MM.1S (cell line): ENCODE results near the gene CD4.

Experiments used
- DNase-seq: peaks from one replicate; pipeline ENCODE4 v3.0.0-alpha.2; 2015
- H2AFZ ChIP-seq: fragments of 300-600 bp; sonication (generic); 2 replicates; pipeline ENCODE4 v1.6.0; 2016; ENCODE audit warnings: antibody characterized with exemption, low read length
- H3F3A ChIP-seq: fragments of 300-600 bp; sonication (generic); 2 replicates; pipeline ENCODE4 v1.6.1; 2016; ENCODE audit warnings: mild to moderate bottlenecking, antibody characterized with exemption, low read length, moderate library complexity, mixed read lengths; ENCODE audit not compliant: insufficient read depth
- H3K27ac ChIP-seq: fragments of 300-600 bp; sonication (generic); 2 replicates; pipeline ENCODE4 v1.5.1; 2016; ENCODE audit warnings: mild to moderate bottlenecking, low read length
- H3K27me3 ChIP-seq: fragments of 300-600 bp; sonication (generic); replicated peaks from 2 replicates; pipeline ENCODE4 v1.6.0; 2016; ENCODE audit warnings: low read length; ENCODE audit not compliant: insufficient read depth
- H3K36me3 ChIP-seq: fragments of 300-600 bp; sonication (generic); replicated peaks from 2 replicates; pipeline ENCODE4 v1.6.1; 2016; ENCODE audit warnings: mild to moderate bottlenecking, low read length, mixed read lengths; ENCODE audit not compliant: insufficient read depth
- H3K4me1 ChIP-seq: fragments of 300-600 bp; sonication (generic); 2 replicates; pipeline ENCODE4 v1.6.1; 2016; ENCODE audit warnings: low read length, mixed read lengths
- H3K4me2 ChIP-seq: fragments of 300-600 bp; sonication (generic); 2 replicates; pipeline ENCODE4 v1.6.0; 2016; ENCODE audit warnings: low read depth, low read length
- H3K4me3 ChIP-seq: fragments of 300-600 bp; sonication (generic); 2 replicates; pipeline ENCODE4 v1.5.1; 2016; ENCODE audit warnings: low read length, mixed read lengths
- H3K79me2 ChIP-seq: fragments of 300-600 bp; sonication (generic); 2 replicates; pipeline ENCODE4 v1.6.1; 2016; ENCODE audit warnings: mixed run types, low read length, mixed read lengths
- H3K9ac ChIP-seq: fragments of 300-600 bp; sonication (generic); 2 replicates; pipeline ENCODE4 v1.6.1; 2016; ENCODE audit warnings: low read length, mixed read lengths
- H3K9me2 ChIP-seq: fragments of 300-600 bp; sonication (generic); replicated peaks from 2 replicates; pipeline ENCODE4 v1.6.1; 2016; ENCODE audit warnings: mild to moderate bottlenecking, low read length, mixed read lengths; ENCODE audit not compliant: insufficient read depth
- H3K9me3 ChIP-seq: fragments of 300-600 bp; sonication (generic); replicated peaks from 2 replicates; pipeline ENCODE4 v1.6.1; 2016; ENCODE audit warnings: mild to moderate bottlenecking, low read length, mixed read lengths; ENCODE audit not compliant: insufficient read depth
- H4K20me1 ChIP-seq: fragments of 300-600 bp; sonication (generic); 2 replicates; pipeline ENCODE4 v1.6.1; 2016; ENCODE audit warnings: mild to moderate bottlenecking, low read length, moderate library complexity, mixed read lengths; ENCODE audit not compliant: insufficient read depth
- EZH2 ChIP-seq: fragments of 300-600 bp; sonication (generic); optimal IDR thresholded peaks from 2 replicates; pipeline ENCODE3; 2017; ENCODE audit warnings: low read depth, mild to moderate bottlenecking, antibody characterized with exemption, low read length, mixed read lengths
- EZH2phosphoT487 ChIP-seq: fragments of 300-600 bp; sonication (generic); IDR thresholded peaks from 2 replicates; pipeline ENCODE4 v1.6.1; 2018; ENCODE audit warnings: antibody characterized with exemption, low read length
- TF ChIP-seq, protein P1 (sequence below): fragments of 300-600 bp; sonication (generic); IDR thresholded peaks from 2 replicates; pipeline ENCODE4 v1.5.1; 2016; ENCODE audit warnings: antibody characterized with exemption, low read length, mixed read lengths

The CD4 gene

DNA sequence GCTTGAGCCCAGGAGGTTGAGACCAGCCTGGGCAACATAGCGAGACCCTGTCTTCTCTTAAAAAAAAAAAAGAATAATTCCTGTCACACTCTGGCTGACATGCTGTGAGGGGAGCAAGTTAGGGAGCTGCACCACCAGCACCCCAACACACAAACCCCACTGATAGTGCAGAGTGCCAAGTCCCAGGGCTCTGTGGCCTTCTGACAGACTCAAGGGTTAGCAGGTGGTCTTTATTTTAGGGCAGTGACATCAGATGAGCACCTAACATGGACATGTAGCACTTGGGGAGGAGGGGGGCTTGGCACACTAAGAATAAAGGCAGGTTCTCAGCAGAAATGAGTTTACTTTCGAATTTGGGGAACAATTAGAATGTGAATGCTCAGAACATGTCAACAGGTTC lies 69.5 kb downstream of the CD4 start:
- H3K27ac ChIP-seq = no peak overlapping the region
- peaks cover 26% of the 10 kb centered on the region for H3K79me2 ChIP-seq
- no peak overlapping the region for H3K4me2 ChIP-seq
- no peaks in the 10 kb centered on the region for H3K9me3 ChIP-seq
- H3K36me3 ChIP-seq = peaks cover 17% of the 10 kb centered on the region
- H4K20me1 ChIP-seq = no peaks in the 10 kb centered on the region
- TF ChIP-seq EZH2phosphoT487 = no peak
- TF ChIP-seq, protein P1, sequence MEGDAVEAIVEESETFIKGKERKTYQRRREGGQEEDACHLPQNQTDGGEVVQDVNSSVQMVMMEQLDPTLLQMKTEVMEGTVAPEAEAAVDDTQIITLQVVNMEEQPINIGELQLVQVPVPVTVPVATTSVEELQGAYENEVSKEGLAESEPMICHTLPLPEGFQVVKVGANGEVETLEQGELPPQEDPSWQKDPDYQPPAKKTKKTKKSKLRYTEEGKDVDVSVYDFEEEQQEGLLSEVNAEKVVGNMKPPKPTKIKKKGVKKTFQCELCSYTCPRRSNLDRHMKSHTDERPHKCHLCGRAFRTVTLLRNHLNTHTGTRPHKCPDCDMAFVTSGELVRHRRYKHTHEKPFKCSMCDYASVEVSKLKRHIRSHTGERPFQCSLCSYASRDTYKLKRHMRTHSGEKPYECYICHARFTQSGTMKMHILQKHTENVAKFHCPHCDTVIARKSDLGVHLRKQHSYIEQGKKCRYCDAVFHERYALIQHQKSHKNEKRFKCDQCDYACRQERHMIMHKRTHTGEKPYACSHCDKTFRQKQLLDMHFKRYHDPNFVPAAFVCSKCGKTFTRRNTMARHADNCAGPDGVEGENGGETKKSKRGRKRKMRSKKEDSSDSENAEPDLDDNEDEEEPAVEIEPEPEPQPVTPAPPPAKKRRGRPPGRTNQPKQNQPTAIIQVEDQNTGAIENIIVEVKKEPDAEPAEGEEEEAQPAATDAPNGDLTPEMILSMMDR = no peak
- no peak for TF ChIP-seq EZH2
- no peak for DNase-seq
- H3K9me2 ChIP-seq = no peaks in the 10 kb centered on the region
- no peaks in the 10 kb centered on the region for H3K27me3 ChIP-seq
- no peak overlapping the region for H2AFZ ChIP-seq
- no peak overlapping the region for H3K4me3 ChIP-seq
- no peaks in the 10 kb centered on the region for H3F3A ChIP-seq
- no peak overlapping the region for H3K9ac ChIP-seq
- H3K4me1 ChIP-seq = peaks cover 4% of the 10 kb centered on the region

DNA sequence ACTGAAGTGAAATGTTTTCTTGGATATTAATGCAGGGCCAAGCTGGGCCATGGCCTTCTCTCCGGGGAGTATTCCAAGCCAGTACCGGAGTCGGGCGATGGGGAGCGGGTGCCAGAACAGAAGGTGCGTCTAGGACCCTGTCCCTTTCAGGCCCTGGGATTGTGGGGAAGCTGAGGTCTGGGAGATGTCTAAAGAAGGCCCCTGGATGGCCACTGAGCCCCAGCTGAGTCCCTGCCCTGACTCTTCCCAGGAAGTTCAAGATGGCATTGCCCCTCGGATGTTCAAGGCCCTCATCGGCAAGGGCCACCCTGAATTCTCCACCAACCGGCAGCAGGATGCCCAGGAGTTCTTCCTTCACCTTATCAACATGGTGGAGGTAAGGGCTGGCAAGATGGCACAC lies 70.8 kb downstream of the CD4 start:
- no peaks in the 10 kb centered on the region for H3F3A ChIP-seq
- no peak overlapping the region for H3K4me3 ChIP-seq
- no peaks in the 10 kb centered on the region for H3K4me1 ChIP-seq
- DNase-seq = no peak
- no peaks in the 10 kb centered on the region for H4K20me1 ChIP-seq
- no peak overlapping the region for H3K4me2 ChIP-seq
- peaks cover 13% of the 10 kb centered on the region for H3K79me2 ChIP-seq
- no peaks in the 10 kb centered on the region for H3K9me3 ChIP-seq
- TF ChIP-seq, protein P1 = no peak
- TF ChIP-seq EZH2phosphoT487 = no peak
- TF ChIP-seq EZH2 = no peak
- no peak overlapping the region for H2AFZ ChIP-seq
- H3K27ac ChIP-seq = no peak overlapping the region
- no peak overlapping the region for H3K9ac ChIP-seq
- H3K9me2 ChIP-seq = no peaks in the 10 kb centered on the region
- H3K27me3 ChIP-seq = no peaks in the 10 kb centered on the region
- peaks cover 17% of the 10 kb centered on the region for H3K36me3 ChIP-seq

DNA sequence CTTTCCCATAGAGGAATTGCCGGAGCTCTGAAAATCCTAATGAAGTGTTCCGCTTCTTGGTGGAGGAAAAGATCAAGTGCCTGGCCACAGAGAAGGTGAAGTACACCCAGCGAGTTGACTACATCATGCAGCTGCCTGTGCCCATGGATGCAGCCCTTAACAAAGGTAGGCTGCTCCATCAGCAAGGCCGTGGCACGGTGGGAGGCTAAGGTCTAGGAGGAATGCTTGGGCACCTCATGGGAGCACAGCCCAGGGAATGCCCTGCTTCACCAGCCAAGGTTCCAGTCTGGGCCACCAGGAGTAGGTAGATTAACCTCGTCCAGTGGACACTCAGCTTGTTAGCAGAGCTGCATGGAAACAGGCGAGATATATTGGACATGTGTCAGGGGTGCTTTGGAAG lies 71.6 kb downstream of the CD4 start:
- no peaks in the 10 kb centered on the region for H4K20me1 ChIP-seq
- no peaks in the 10 kb centered on the region for H3K27me3 ChIP-seq
- H3K4me3 ChIP-seq = no peak overlapping the region
- no peak overlapping the region for H2AFZ ChIP-seq
- no peaks in the 10 kb centered on the region for H3K4me1 ChIP-seq
- no peaks in the 10 kb centered on the region for H3K9me2 ChIP-seq
- H3K79me2 ChIP-seq = peaks cover 5% of the 10 kb centered on the region; the same call in 1 of the 2 replicates
- H3K36me3 ChIP-seq = peaks cover 17% of the 10 kb centered on the region
- no peaks in the 10 kb centered on the region for H3F3A ChIP-seq
- H3K9me3 ChIP-seq = no peaks in the 10 kb centered on the region
- H3K27ac ChIP-seq = no peak overlapping the region
- H3K9ac ChIP-seq = no peak overlapping the region
- DNase-seq = no peak
- TF ChIP-seq EZH2 (no peak), EZH2phosphoT487 (no peak)
- TF ChIP-seq, protein P1 = no peak
- no peak overlapping the region for H3K4me2 ChIP-seq

DNA sequence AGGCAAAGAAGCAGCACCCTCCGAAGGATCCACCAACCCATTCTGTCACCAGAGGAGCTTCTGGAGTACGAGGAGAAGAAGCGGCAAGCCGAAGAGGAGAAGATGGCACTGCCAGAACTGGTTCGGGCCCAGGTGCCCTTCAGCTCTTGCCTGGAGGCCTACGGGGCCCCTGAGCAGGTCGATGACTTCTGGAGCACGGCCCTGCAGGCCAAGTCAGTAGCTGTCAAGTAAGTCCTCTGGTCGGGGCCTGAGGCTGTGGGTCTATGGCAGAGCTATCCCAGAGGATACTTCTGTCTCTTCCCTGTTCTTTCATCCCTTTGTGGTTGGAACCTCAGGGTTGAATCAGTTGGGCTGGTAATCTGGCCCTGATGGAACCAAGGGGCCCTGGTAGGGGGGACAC lies 72.1 kb downstream of the CD4 start:
- Histone ChIP-seq H3K79me2 (0 out of 2 replicates have a peak, but pooled peaks cover under 1% of the 10 kb centered on the region), H3K4me2 (no peak overlapping the region), H3K9me3 (no peaks in the 10 kb centered on the region), H3K9me2 (no peaks in the 10 kb centered on the region), H3K9ac (no peak overlapping the region), H3K4me1 (no peaks in the 10 kb centered on the region), H3K27ac (no peak overlapping the region), H3K4me3 (no peak overlapping the region), H3F3A (no peaks in the 10 kb centered on the region), H2AFZ (no peak overlapping the region), H4K20me1 (no peaks in the 10 kb centered on the region), H3K27me3 (no peaks in the 10 kb centered on the region), H3K36me3 (peaks cover 17% of the 10 kb centered on the region)
- DNase-seq = no peak
- TF ChIP-seq, protein P1 = no peak
- TF ChIP-seq EZH2 (no peak), EZH2phosphoT487 (no peak)
